ENCODE data around the gene SIGMAR1. TPM values are rescaled to one million over a fixed set of nuclear protein-coding genes. Genes with fewer than 3 reads are reported as not detected.
A peak's percentile ranks its signal among the peaks of the same experiment; 100 is the strongest.

The SIGMAR1 gene
- total RNA-seq, 2 experiments from 2014 or later: 53.3 to 55.5 TPM

DNA sequence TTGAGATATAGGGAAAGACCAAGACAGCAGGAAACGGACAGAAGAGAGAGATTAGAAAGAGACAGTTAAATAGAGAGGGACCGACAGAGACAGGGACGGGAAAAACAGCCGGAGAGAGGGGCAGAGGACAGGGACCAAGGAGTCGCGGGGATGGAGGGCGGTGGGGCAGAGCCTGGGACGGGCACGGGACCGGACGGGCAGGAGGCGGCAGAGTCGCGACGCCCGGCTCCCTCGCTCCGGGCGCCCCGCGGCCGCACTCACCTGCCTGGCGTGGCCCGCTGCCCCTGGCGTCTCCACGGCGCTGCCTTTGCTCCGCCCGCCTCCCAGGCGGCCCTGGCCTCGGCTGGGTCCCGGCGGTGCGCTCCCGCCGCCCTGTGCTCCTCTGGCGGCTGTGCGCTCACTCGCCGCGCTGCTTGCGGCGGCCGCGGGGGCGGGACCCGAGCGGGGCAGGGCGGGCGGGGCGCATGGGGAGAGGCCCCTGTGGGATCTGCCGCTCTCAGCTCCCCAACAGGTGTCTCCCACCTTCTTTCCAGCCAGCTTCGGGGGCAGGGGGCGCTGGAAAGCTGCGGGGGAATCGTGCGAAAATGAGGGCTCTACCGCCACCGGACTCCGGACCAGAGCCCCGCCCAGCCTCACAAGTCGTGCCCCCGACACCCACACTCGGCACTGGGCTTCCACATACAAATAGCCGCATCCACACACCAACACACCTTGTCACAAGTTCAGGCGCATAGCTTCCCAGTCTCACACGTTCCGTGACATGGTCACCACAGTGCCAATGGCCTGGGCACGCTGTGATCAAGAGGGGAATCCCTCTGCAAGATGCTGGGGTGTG lies 8.7 kb downstream of the SIGMAR1 start, which contains the start of gene ARID3C:
Gene ARID3C (minus strand): TSS at position 411 of the 835 bp plus-strand sequence. CDS start 1,052 bp downstream, outside the sequence.
- POLR2A ChIA-PET: interaction anchor here (1.4 to 3.8 kb wide), 3 partner anchors 8 to 18 kb away, joined by 3 to 17 read pairs (median 6); partner anchors contain the start of genes DCTN3, GALT and SIGMAR1
- H3K4me1 Mint-ChIP-seq: peaks cover 17% of the 10 kb centered on the region
- no peak within 1 kb of the TSS for H3K27ac Mint-ChIP-seq

DNA sequence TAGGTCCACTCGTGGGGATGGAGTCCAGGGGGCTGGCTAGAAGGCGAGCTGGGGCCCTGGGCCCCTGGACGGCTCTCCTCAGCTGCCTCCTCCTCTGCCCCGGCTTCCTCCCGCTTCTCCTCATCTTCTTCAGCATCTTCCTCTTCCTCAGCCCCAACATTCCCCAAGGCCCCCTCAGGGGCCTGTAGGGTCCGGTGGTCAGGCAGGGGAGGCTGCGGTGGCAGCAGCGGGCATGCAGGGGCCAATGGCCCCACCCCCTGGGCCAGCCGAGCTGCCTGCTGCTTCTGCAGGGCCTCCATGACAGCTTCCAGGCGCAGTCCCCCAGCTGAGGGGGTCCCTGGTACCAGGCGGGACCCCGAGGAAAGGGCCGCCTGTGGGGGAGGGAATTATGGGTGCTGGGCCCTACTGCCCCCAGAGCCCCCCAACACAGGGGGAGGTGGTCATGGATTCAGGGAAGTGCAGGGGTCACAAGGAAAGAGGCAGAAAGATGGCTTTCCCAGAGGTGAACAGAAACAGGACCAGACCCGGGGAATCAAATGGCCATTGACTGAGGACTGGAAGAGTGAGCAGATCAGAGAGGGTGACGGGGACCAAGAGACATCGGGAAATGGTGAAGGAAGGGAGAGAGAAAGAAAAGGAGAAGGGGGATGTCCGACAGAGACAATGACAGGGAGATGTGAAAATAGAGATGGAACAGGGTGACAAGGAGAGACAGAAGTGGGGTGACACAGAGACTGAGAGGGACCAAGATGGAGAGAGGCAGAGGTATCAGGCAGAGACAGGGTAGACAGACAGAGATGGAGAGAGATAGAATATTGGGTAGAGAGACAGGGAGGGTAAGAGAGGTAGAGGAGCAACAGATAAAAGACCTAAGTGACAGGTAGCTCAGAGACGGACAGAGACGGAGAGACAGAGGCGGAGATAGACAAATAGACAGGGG lies 9.6 kb downstream of the SIGMAR1 start:
- H3K36me3 Mint-ChIP-seq (ENCODE audit: low read depth): peaks cover 5% of the 10 kb centered on the region
- H3K27me3 Mint-ChIP-seq: peaks cover 65% of the 10 kb centered on the region
- peak overlapping the region; percentile 71 for H3K4me3 Mint-ChIP-seq
- POLR2A ChIA-PET: interaction anchor here (1.4 to 3.8 kb wide), 2 partner anchors 8 to 19 kb away, joined by 3 to 17 read pairs; partner anchors contain the start of genes DCTN3 and GALT
- no peak overlapping the region for H3K27ac Mint-ChIP-seq
- H3K9me3 Mint-ChIP-seq: no peaks in the 10 kb centered on the region
- CTCF ChIA-PET: interaction anchor here (0.7 to 1.7 kb wide), 4 partner anchors 8 to 19 kb away, joined by 3 to 7 read pairs (median 4); partner anchors contain the start of genes RPP25L and SIGMAR1
- DNase-seq: no peak
- peaks cover 20% of the 10 kb centered on the region for H3K4me1 Mint-ChIP-seq

More for the DNA sequence above, 8.7 kb downstream of the SIGMAR1 start, which contains the start of gene ARID3C:
- H3K36me3 Mint-ChIP-seq (ENCODE audit: low read depth): peaks cover 5% of the 10 kb centered on the region
- no peaks in the 10 kb centered on the region for H3K9me3 Mint-ChIP-seq
- DNase-seq: peak; percentile 45
- peaks cover 60% of the 10 kb centered on the region for H3K27me3 Mint-ChIP-seq
- CTCF ChIA-PET: interaction anchor here (0.7 to 3.4 kb wide), 5 partner anchors 9 to 18 kb away, joined by 3 to 8 read pairs (median 4); partner anchors contain the start of genes GALT, RPP25L and SIGMAR1
- H3K4me3 Mint-ChIP-seq: peak within 1 kb of the TSS; percentile 71

DNA sequence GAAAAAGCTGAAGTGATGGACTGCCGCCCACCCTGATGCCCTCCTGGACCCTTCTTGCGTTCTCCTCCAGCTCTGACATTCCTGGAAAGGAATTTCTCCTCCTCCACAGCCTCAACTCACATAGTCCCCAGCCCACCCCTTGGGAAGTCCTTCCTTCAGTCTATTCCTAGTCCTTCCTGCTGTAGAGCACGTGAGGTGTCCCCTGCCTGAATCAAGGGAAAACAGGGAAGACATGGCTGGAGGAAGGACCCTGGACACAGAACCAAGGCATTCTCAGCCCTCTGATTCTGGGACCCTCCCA lies 12.5 kb downstream of the SIGMAR1 start:
- CTCF ChIA-PET: interaction anchor here (1.4 to 2.1 kb wide), 3 partner anchors 10 to 21 kb away, joined by 7 to 18 read pairs (median 7); partner anchors contain the start of gene GALT
- Mint-ChIP-seq H3K4me1 (peaks cover 29% of the 10 kb centered on the region), H3K9me3 (no peaks in the 10 kb centered on the region), H3K27me3 (peaks cover 71% of the 10 kb centered on the region), H3K4me3 (no peak overlapping the region), H3K27ac (no peak overlapping the region), H3K36me3 (ENCODE audit: low read depth) (peaks cover 9% of the 10 kb centered on the region)
- POLR2A ChIA-PET: interaction anchor here (0.8 to 2.1 kb wide), 3 partner anchors 9 to 13 kb away, joined by 4 to 15 read pairs (median 8); partner anchors contain the start of gene SIGMAR1
- DNase-seq: no peak

DNA sequence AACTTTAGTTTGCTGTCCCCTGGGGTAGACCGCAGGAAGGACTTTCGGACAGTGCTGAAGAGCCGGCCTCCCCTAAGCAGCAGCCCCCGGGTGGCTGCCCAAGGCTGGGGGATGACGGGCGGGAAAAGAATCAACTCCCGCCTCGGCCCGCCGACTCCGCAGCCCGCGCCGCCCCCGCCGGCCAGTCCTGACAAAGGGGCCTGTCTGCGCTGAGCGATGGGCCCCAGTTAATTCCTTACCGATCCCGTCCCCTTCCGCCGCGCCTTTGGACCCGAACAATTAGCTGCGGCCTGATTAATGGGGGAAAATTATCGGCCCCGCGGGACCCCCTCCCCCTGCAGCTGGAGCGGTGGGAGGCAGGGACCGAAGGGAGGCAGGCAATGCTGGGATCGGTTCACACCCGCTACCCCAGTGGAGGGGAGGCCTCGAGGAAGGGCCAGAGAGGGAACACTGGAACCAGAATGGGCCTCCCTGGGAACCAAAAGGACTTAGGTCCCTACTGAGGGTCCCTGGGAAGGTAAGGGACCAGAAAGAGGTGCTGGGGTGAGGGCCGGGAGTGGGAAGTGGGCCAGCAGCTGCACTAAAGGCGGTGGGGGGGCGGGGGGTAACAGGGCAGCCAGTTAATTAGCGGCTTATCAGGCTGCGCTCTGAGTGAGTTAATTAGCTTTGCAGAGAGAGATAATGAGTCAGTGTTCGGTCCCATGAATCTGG lies 13.0 kb downstream of the SIGMAR1 start:
- Mint-ChIP-seq H3K9me3 (no peaks in the 10 kb centered on the region), H3K27me3 (peaks cover 66% of the 10 kb centered on the region), H3K36me3 (ENCODE audit: low read depth) (peaks cover 9% of the 10 kb centered on the region), H3K27ac (no peak overlapping the region), H3K4me1 (peaks cover 32% of the 10 kb centered on the region), H3K4me3 (no peak overlapping the region)
- DNase-seq: no peak
- POLR2A ChIA-PET: interaction anchor here (0.8 to 2.1 kb wide), 3 partner anchors 9 to 13 kb away, joined by 4 to 15 read pairs (median 8); partner anchors contain the start of gene SIGMAR1
- CTCF ChIA-PET: interaction anchor here (1.6 to 2.1 kb wide), 2 partner anchors 10 to 14 kb away, joined by 7 to 18 read pairs; no protein-coding TSS in a partner anchor

DNA sequence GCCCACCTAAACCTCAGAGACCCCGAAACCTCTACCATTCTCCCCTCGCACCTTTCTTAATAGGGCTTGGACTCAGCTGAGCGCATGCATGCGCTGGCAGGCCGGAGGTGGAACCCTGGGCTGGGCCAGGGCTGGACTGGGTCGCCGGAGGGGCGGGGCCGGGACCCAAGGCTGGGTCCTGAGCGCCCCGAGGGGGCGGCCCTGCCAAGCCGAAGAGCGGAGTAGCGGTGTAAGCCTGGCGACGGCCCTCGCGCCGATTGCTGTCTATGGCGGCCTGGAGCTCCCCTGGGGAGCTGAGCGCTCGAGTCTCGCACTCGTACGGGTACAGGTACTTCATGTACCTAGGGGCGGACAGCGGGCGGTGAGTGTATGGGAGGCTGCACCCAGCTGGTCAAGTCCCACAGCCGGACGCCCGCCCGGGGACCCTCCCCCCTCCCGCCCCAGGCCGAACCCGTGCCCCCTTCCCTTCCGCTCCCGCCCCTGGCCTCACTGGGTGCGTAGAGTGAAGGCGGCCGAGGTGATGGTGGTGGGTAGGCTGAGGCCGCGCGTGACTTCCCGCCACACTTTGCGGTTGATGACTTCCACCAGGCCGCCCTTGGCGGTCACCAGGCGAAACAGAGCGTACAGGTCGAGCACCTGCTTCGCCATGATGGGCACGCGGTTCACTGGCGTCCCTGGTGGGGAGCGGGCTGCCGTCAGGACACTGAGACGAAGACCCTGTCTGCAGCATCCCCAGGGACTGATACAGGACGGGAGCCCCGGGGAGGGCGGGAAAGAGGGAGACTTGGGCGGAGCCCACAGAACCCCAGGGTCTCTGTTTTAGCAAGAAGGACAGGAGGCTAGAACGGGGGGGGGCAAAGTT lies 14.0 kb downstream of the SIGMAR1 start:
- Mint-ChIP-seq H3K36me3 (ENCODE audit: low read depth) (peaks cover 9% of the 10 kb centered on the region), H3K4me1 (peaks cover 37% of the 10 kb centered on the region), H3K9me3 (no peaks in the 10 kb centered on the region), H3K4me3 (no peak overlapping the region), H3K27ac (no peak overlapping the region), H3K27me3 (peaks cover 59% of the 10 kb centered on the region)
- ChIA-PET CTCF (interaction anchor here (5.0 kb wide), 1 partner anchor 13 kb away, joined by 77 read pairs; the partner anchor contains the start of gene SIGMAR1), POLR2A (interaction anchor here (1.3 to 4.9 kb wide), 2 partner anchors 12 to 13 kb away, joined by 3 to 96 read pairs; partner anchors contain the start of gene SIGMAR1)
- no peak for DNase-seq

DNA sequence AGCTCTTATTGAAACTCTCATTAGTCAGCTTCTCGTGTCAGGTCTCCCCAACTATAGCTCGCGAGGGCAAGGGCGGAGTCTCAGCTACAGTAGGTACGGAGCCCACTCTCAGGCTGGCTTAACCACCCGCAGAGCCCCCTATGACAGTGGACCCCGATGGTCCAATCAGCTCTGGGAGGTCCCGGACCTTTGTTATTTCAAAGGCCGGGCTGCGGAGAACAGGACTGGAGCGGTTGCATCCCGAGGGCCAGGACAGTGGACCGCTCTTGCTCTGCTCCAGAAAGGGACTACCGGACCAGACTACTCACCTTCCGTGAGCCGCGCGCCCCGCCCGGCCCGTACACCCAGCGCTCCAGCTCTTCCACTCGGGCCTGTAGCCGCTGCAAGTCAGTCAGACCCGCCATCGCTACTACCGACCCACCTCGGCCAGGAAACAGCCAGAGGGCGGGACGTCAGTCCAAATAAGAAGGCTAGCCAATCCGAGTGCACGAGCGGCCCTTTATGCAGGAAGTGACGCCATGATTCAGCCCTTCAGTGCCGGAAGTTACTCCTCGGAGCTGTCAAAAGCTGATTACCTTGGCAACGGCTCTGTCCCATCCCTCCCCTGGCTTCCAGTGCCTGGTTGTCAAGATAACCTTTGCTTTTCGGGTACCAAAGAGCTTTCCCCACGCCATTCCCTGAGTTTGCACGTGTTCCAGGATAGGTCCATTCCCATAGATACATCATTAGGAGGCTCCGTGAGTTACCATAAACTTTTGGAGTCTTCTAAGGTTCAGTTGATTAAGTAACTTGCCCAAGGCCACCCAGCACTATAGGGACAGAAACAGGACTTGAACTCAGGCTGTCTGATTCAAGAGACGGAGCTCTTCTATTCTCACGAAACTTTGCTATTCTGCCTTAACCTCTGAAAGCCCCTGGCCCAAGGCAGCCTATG lies 17.3 kb downstream of the SIGMAR1 start, which contains the start of gene DCTN3:
Gene DCTN3 (minus strand): TSS at position 435 of the 934 bp plus-strand sequence. CDS start 31 bp downstream, at position 404.
- ChIA-PET CTCF (interaction anchor here (0.6 to 5.0 kb wide), 12 partner anchors 8 to 85 kb away, joined by 3 to 77 read pairs (median 4); partner anchors contain the start of genes ARID3C, GALT, RPP25L and SIGMAR1), POLR2A (interaction anchor here (0.6 to 4.9 kb wide), 13 partner anchors 9 to 243 kb away, joined by 3 to 96 read pairs (median 3); partner anchors contain the start of genes ARID3C, DNAI1, FAM219A and GALT)
- Mint-ChIP-seq H3K27ac (peak within 1 kb of the TSS; percentile 75), H3K27me3 (peaks cover 28% of the 10 kb centered on the region), H3K4me3 (peak within 1 kb of the TSS; percentile 86), H3K4me1 (peaks cover 33% of the 10 kb centered on the region), H3K36me3 (ENCODE audit: low read depth) (peaks cover 22% of the 10 kb centered on the region), H3K9me3 (no peaks in the 10 kb centered on the region)
- DNase-seq: peak; percentile 94

DNA sequence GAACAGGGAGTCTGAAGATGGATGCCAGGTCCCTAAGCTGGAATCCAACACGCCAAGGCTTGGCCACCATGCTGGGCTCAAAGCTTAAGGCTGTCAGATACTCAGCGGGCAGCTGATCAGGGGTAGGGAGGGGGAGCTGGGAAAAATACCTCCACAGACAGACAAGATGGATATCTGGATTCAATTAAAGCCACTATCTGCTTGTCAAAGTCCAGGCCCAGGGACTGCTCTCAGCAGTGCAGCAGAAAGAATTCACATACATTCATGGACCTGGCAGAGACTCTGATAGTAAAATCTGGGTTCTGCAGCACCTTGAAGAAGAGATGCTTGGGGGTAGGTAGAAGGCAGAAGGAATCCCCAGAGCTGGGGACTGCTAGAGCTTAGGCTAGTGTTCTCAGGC lies 22.5 kb downstream of the SIGMAR1 start:
- POLR2A ChIA-PET: interaction anchor here (1.2 to 3.4 kb wide), 2 partner anchors 16 to 22 kb away, joined by 6 to 20 read pairs; partner anchors contain the start of gene SIGMAR1
- no peak for DNase-seq

DNA sequence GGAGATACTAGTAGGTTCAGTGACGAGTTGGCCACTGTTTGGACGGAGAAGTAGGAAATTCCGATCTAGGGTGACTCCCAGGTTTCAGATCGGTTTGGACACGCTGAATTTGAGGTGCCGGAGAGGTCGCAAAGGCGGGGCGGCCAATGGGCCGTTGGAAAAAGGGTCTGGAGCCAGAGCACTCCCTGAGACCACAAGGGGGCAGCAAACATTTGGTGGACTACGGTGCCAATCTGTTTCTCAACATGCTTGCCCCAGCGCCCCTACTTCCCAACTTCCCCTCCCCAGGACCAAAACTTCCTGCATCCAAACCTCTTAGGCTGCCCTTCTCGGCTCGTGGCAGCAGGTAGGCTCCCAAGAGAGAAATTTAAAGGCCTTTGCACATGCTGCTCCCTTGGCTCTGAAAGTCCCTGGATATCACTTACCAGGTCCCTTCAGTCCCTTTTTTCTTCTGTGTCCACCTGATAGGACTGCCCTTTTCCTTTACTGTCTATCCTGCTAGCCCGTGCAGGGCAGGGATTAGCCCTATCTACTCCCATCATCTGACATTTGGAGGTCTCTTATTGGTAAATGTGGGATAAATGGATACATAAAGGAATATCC lies 24.7 kb downstream of the SIGMAR1 start:
- CTCF ChIA-PET: interaction anchor here (0.9 to 8.4 kb wide), 15 partner anchors 8 to 147 kb away, joined by 3 to 125 read pairs (median 4); partner anchors contain the start of genes ARID3C, CCL27, DCTN3 and GALT
- Mint-ChIP-seq H3K4me3 (peak overlapping the region; percentile 90), H3K27ac (peak overlapping the region; percentile 71), H3K4me1 (peaks cover 22% of the 10 kb centered on the region), H3K36me3 (ENCODE audit: low read depth) (peaks cover 36% of the 10 kb centered on the region), H3K27me3 (no peaks in the 10 kb centered on the region), H3K9me3 (no peaks in the 10 kb centered on the region)
- POLR2A ChIA-PET: interaction anchor here (0.6 to 3.4 kb wide), 8 partner anchors 7 to 154 kb away, joined by 3 to 53 read pairs (median 5); partner anchors contain the start of genes DCTN3, DNAI1, FAM219A and GALT
- DNase-seq: peak; percentile 73

More for the DNA sequence above, 22.5 kb downstream of the SIGMAR1 start:
- Mint-ChIP-seq H3K27me3 (no peaks in the 10 kb centered on the region), H3K9me3 (no peaks in the 10 kb centered on the region), H3K36me3 (ENCODE audit: low read depth) (peaks cover 36% of the 10 kb centered on the region), H3K4me3 (no peak overlapping the region), H3K4me1 (peaks cover 35% of the 10 kb centered on the region), H3K27ac (no peak overlapping the region)
- CTCF ChIA-PET: interaction anchor here (1.3 to 8.4 kb wide), 4 partner anchors 11 to 88 kb away, joined by 4 to 125 read pairs (median 18); partner anchors contain the start of genes GALT and SIGMAR1
